Astrocyte of the cerebellum (primary cell): ENCODE results near the gene ARHGAP10.

ENCODE experiments used
- DNase-seq: peaks from one replicate; pipeline ENCODE4 v3.0.0-alpha.2; 2011; ENCODE audit warnings: low read depth
- H3K4me3 ChIP-seq: 2 replicates; pipeline ENCODE4 v1.5.1; 2011; ENCODE audit warnings: mild to moderate bottlenecking, low read depth, low read length, moderate library complexity
- CTCF ChIP-seq: IDR thresholded peaks from 2 replicates; pipeline ENCODE4 v1.5.1; 2012; ENCODE audit warnings: low read length, low read depth, moderate library complexity, mild to moderate bottlenecking; ENCODE audit errors: missing control alignments
- in situ Hi-C: cut with HindIII; loops from 2 replicates; pipeline ENCODE4 v1.10.0; 2017; ENCODE audit warnings: low sequenced_read_pairs

ARHGAP10 gene

DNA sequence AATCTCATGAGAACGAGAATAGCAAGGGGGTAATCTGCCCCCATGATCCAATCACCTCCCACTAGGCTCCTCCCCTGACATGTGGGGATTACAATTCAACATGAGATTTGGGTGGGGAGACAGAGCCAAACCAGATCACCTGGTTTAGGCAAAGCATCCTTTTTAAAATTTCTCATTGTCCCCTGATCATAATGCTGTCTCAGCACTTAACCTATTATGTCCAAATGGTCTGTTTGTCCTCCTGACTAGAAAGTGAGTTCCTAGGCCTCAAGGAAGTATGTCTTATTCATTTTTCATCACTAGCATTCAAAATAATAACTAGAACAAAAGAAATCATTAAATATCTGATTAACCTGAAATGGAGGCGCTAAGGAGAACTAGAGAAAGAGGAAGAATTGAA is 40.1 kb upstream of the ARHGAP10 start:
- in situ Hi-C loops, result no loop called here
- DNase-seq, result no peak
- no peak overlapping the region for H3K4me3 ChIP-seq
- TF ChIP-seq CTCF, result no peak

DNA sequence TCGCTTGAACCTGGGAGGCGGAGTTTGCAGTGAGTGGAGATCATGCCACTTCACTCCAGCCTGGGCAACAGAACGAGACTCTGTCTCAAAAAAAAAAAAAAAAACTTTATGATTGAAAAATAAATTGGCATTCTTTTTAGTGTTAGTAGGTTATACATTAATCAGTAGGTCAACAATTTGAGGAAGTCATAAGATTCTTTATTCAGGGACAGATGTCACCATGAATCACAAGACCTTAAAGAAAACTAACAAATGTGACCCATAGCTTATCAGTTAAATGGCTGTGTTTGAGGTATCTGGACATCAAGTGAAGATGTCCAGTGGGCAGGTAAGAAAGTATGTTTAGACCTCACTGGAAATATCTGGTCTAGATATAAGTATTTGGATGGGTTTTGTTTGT is 38.7 kb upstream of the ARHGAP10 start:
- H3K4me3 ChIP-seq, result no peak overlapping the region
- in situ Hi-C loops, result no loop called here
- no peak for TF ChIP-seq CTCF
- DNase-seq, result no peak

DNA sequence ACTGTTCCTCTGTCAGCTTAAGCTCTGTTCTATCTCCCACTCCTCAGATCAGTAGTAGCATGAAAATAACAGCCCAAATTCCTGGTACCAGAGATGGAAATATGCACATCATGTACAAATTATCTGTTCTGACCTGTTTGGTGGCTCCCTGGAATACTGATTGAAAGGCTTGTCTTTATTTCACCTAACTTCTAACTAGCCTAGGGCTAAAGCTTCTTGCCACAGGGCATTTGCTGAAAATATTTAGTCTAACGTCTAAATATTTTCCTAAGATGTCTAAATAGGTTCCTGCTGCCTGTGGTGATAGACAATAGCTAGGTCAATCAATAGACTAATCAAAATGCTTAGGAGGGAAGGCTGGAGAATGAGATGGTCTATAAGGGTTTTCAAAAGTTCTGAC is 35.0 kb upstream of the ARHGAP10 start:
- in situ Hi-C loops, result no loop called here
- H3K4me3 ChIP-seq, result no peak overlapping the region
- no peak for DNase-seq
- no peak for TF ChIP-seq CTCF

GRCh38 chr4:147704846-147705245 is 27.0 kb upstream of the ARHGAP10 start:
- H3K4me3 ChIP-seq, result no peak overlapping the region
- no peak for DNase-seq
- TF ChIP-seq CTCF, result no peak
- in situ Hi-C loops, result no loop called here

DNA sequence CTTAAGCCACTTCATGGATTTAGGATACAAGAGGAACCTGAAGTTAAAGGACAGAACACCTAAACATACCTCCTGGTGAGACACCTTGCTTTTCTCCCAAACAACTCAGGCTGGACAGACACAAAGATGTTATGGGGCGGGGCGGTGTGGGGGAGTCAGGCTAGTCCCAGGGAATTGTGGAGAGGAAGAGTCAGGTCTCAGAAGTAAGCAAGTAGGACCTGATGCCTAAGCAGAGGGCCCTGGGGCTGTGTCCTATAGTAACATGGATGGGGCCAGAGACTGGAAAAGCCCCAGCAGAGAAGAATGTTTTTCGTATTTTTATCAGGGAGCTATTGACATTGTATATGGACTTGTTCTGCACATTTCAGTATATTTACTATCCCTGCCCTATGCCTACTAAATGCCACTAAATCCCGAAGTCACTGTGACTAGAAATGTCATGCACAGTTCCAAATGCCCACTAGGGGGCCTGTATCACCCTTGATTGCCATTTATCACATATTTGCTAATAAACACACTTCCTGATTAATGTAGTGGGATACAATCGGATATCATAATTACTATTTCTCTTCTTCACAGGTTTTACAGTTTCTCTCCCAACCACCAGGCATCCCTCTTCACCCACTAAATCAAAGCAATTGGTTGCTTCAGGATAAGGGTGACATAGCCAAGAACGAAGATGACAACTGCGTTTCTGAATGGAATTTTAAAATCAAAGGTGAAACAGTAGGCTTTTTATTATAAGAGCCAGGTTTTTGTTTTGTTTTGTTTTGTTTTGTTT is 23.8 kb upstream of the ARHGAP10 start:
- peak; percentile 82 for TF ChIP-seq CTCF
- H3K4me3 ChIP-seq, result no peak overlapping the region
- no peak for DNase-seq
- in situ Hi-C loops, result no loop called here

DNA sequence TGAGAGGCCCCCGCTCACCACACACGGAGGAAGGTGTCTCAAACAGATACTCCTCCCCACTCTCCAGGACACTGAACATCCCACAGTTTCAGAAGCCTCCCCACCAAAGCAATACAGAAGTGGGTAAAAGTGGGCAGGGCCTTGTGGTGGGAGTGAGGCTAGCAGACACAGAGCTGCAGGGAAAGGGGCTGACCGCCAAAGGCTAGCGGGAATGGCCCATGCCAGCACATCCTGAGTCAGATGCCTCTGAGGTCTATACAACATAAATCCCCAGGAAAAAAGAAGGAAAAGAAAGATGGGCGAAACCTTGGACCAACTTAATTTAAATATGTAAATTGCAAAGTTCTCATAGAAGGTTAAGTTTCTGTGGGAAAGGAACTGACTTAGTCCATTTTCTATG is 21.9 kb upstream of the ARHGAP10 start:
- no peak overlapping the region for H3K4me3 ChIP-seq
- in situ Hi-C loops, result no loop called here
- DNase-seq, result peak; percentile 43
- no peak for TF ChIP-seq CTCF
